ENCODE data around the gene PAN3. TPM values are rescaled to one million over a fixed set of nuclear protein-coding genes. Genes with fewer than 3 reads are reported as not detected.

Gene PAN3
- total and polyA plus RNA-seq, 2 of the 8 experiments (the other 6 are each of a cell fraction or from before 2014, with no cell fraction given), result 12.7 to 39.3 TPM

DNA sequence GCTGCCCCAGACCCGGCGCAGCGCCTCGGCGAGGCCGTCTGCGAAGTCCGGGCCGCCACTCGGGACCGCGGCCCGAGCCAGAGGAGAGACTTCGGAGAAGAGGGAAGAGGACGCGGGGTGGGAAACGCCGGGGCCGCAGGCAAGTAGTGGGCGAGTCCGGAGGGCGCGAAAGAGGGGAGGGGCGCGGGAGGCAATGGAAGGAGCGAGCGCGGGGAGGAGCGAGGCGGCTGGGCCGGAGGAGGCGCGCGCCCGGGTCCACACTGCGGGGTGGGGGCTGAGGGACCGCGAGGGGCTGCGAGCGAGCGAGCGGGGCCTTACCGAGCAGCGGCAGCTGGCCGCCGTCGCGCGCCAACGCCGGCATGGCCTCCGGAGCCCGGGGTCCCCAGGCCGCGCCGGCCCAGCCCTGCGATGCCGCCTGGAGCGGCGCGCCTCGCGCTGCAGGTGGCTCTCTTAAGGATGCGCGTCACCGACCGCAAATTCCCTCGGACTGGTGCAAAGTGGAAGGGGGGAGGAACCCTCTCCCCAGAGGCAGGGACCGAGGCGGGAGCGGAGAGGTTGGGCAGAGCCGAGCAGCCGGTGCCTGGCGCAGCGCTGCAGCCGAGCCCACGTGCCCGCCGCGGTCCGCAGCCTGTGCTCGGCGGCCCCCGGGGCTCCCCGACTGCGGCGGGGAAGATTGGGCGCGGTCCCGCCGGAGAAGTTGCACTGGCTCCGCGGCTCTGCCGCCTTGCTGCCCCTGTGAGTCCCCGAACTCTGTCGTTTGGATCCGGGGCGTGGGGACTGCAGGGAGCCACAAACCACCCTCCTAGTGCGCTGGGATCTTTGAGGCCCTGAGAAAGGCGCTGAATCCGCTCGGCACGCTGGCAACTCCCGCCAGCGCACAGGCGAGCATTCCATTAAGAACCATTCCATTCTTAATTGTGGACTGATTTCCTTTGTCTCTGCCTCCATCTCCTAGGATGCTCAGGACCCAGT lies 37.9 kb upstream of the PAN3 start, which contains the start of gene FLT3:
Gene FLT3, minus strand, starts transcription at position 427 of the 972 bp plus-strand sequence. Its CDS starts 66 bp downstream, at position 361.
- H4K20me1 ChIP-seq (replicated peaks in 1 of 2; ENCODE audit: control insufficient read depth in 1 of 2, insufficient read depth in 2 of 2, low read length in 2 of 2), result no peaks in the 10 kb centered on the region
- H3K27me3 ChIP-seq (replicated peaks in 1 of 4; ENCODE audit: control insufficient read depth in 3 of 4, extremely low read depth in 1 of 4, insufficient read depth in 3 of 4, low read length in 3 of 4), result peaks cover 3 to 31% (median 17%) of the 10 kb centered on the region in 4 experiments
- no peak within 1 kb of the TSS for H3K14ac ChIP-seq (ENCODE audit: insufficient read length)
- H3K9ac ChIP-seq (replicated peaks in 1 of 4; ENCODE audit: extremely low read depth in 1 of 4, low read depth in 3 of 4, low read length in 3 of 4), result peak within 1 kb of the TSS; percentile 52 to 61 (median 54)
- H3K56ac ChIP-seq (replicated peaks; ENCODE audit: insufficient read length, low read depth, low read length), result peak within 1 kb of the TSS; percentile 1
- peaks cover 0 to 6% (median 3%) of the 10 kb centered on the region in 4 experiments; a peak in 3 of 7 replicates for H3K4me1 ChIP-seq (replicated peaks in 1 of 4; ENCODE audit: control insufficient read depth in 3 of 4, insufficient read depth in 4 of 4, low read length in 3 of 4)
- peak within 1 kb of the TSS; percentile 88 for H4K91ac ChIP-seq (replicated peaks; ENCODE audit: insufficient read length, low read length)
- 0 out of 2 replicates have a peak within 1 kb of the TSS, but pooled peaks have one; percentile 8 for H2BK15ac ChIP-seq (ENCODE audit: low read length)
- H4K5ac ChIP-seq (ENCODE audit: insufficient read length, low read depth, low read length), result peak within 1 kb of the TSS; percentile 16
- peak within 1 kb of the TSS; percentile 29; the same call in 1 of the 2 replicates for H2BK20ac ChIP-seq (ENCODE audit: low read length)
- H2BK120ac ChIP-seq (replicated peaks; ENCODE audit: low read depth, low read length), result no peak within 1 kb of the TSS
- FAIRE-seq (no peak), DNase-seq (ENCODE audit: low read depth in 1 of 2, low spot score in 2 of 2) (peak; percentile 49 to 82)
- H3K27ac ChIP-seq (ENCODE audit: low read depth, low read length), result no peak within 1 kb of the TSS
- H2BK12ac ChIP-seq (ENCODE audit: low read depth, low read length), result 0 out of 2 replicates have a peak within 1 kb of the TSS, but pooled peaks have one; percentile 60
- ChIA-PET CTCF (ENCODE audit: partially characterized antibody) (interaction anchor here (1.4 kb wide), 1 partner anchor 97 kb away, joined by 4 read pairs; no protein-coding TSS in a partner anchor), POLR2A (ENCODE audit: partially characterized antibody) (interaction anchor here (0.6 to 1.1 kb wide), 4 partner anchors 9 to 25 kb away, joined by 3 to 4 read pairs (median 3); no protein-coding TSS in a partner anchor)
- H3K23me2 ChIP-seq (ENCODE audit: low read depth, low read length), result peaks cover 15% of the 10 kb centered on the region
- no peak within 1 kb of the TSS for H2AK5ac ChIP-seq (ENCODE audit: low read depth, low read length)
- peak within 1 kb of the TSS; percentile 96 for H3K18ac ChIP-seq (ENCODE audit: extremely low read depth, low read length)
- H2AFZ ChIP-seq (ENCODE audit: low read length), result peak within 1 kb of the TSS; percentile 68
- peak within 1 kb of the TSS; percentile 19; the same call in 1 of the 2 replicates for H2BK5ac ChIP-seq (ENCODE audit: low read depth, low read length)
- H3K36me3 ChIP-seq (ENCODE audit: control insufficient read depth in 2 of 4, insufficient read depth in 4 of 4, low read length in 3 of 4), result no peaks in the 10 kb centered on the region
- no peaks in the 10 kb centered on the region for H3K79me2 ChIP-seq (ENCODE audit: control insufficient read depth in 1 of 2, insufficient read depth in 2 of 2, low read length in 2 of 2)
- peak within 1 kb of the TSS; percentile 40 to 75 (median 50) for H3K4me3 ChIP-seq (ENCODE audit: extremely low read depth in 1 of 4, insufficient read depth in 2 of 4, low read depth in 3 of 4, low read length in 4 of 4)
- H3K23ac ChIP-seq (ENCODE audit: insufficient read length), result no peak within 1 kb of the TSS
- no peaks in the 10 kb centered on the region for H3K79me1 ChIP-seq (ENCODE audit: low read depth, low read length)
- peak within 1 kb of the TSS; percentile 70 to 78 for H3K4me2 ChIP-seq (ENCODE audit: insufficient read depth in 1 of 2, low read depth in 2 of 2, low read length in 2 of 2)
- no peaks in the 10 kb centered on the region for H3K9me3 ChIP-seq (ENCODE audit: insufficient read depth in 2 of 2, low read depth in 1 of 2, low read length in 1 of 2)
- 2% methylated on average over 39 of the region's 106 CpGs; no CpG with 5 or more reads in 1 of the 2 experiments for WGBS, 2 experiments (ENCODE audit: extremely low coverage in 1 of 2, insufficient coverage in 1 of 2, insufficient read length in 1 of 2, insufficient replicate concordance in 2 of 2, low coverage in 1 of 2, low lambda C conversion rate in 2 of 2, missing lambda C conversion rate in 1 of 2)
- H3K4ac ChIP-seq (replicated peaks; ENCODE audit: insufficient read length, low read depth, low read length), result peak within 1 kb of the TSS; percentile 62
- peak within 1 kb of the TSS; percentile 91 for H4K8ac ChIP-seq (ENCODE audit: extremely low read depth, insufficient read depth, low read length)
- 0 out of 4 replicates have a peak, but pooled peaks of 1 of the 2 experiments have one; percentile 66 for TF ChIP-seq HDAC2 (IDR thresholded peaks at IDR 0.05; ENCODE audit: borderline replicate concordance in 1 of 2, low read depth in 2 of 2, low read length in 2 of 2)
- no peak for TF ChIP-seq JUN (IDR thresholded peaks at IDR 0.05; ENCODE audit: low read depth, low read length)
- peak in 1 of 2 experiments; percentile 71; a peak in 2 of 3 replicates for TF ChIP-seq POLR2A (IDR thresholded peaks at IDR 0.05; ENCODE audit: control extremely low read depth in 1 of 2, low read depth in 2 of 2, low read length in 2 of 2)
- no peak for TF ChIP-seq GABPA (IDR thresholded peaks at IDR 0.05; ENCODE audit: borderline replicate concordance, insufficient read depth, low read length)
- no peak for TF ChIP-seq MAFK (IDR thresholded peaks at IDR 0.05; ENCODE audit: low read depth, low read length)
- no peak for TF ChIP-seq TAF7 (optimal IDR thresholded peaks at IDR 0.05; ENCODE audit: borderline replicate concordance, low read depth, low read length)
- peak; percentile 98 for TF ChIP-seq KDM4A (IDR thresholded peaks at IDR 0.05; ENCODE audit: low read depth, low read length, severe bottlenecking)
- peak; percentile 42 for TF ChIP-seq CREB1 (IDR thresholded peaks at IDR 0.05)
- TF ChIP-seq TEAD4 (IDR thresholded peaks at IDR 0.05; ENCODE audit: low read depth, low read length), result no peak
- peak; percentile 48; the same call in 1 of the 2 replicates for TF ChIP-seq POLR2AphosphoS5 (IDR thresholded peaks at IDR 0.05; ENCODE audit: low read depth, low read length)
- no peak for TF ChIP-seq SP4 (IDR thresholded peaks at IDR 0.05; ENCODE audit: low read length)
